Measurements from ENCODE around the gene SMTN.
"Not testable (repeated sequence)": the region's sequence is repeated elsewhere in the genome, so short reads cannot be mapped to it uniquely, and the experiment has no call there.

The SMTN gene

GRCh38 chr22:31080848-31081649 lies at the start of gene SMTN:
TSS of gene SMTN (plus strand) at chr22:31081318. CDS start at chr22:31083259, 1,941 bp downstream.
- DNase-seq (ENCODE audit: low read depth) = no peak

GRCh38 chr22:31036671-31037550 lies 44.2 kb upstream of the SMTN start:
- no peak for DNase-seq (ENCODE audit: low read depth)

- no peak for DNase-seq (ENCODE audit: low read depth)
These were observed 42.4 kb upstream of the SMTN start for GRCh38 chr22:31038686-31039085.

- DNase-seq (ENCODE audit: low read depth) = no peak
These were observed 41.7 kb upstream of the SMTN start for GRCh38 chr22:31039393-31039792.

- no peak for DNase-seq (ENCODE audit: low read depth)
These were observed 40.3 kb upstream of the SMTN start for GRCh38 chr22:31040542-31041398.

GRCh38 chr22:31044262-31044861 lies 36.8 kb upstream of the SMTN start:
- DNase-seq (ENCODE audit: low read depth) = no peak

- DNase-seq (ENCODE audit: low read depth) = no peak
These were observed 35.1 kb upstream of the SMTN start for GRCh38 chr22:31045900-31046538.

GRCh38 chr22:31046539-31047226 lies 34.4 kb upstream of the SMTN start:
- DNase-seq (ENCODE audit: low read depth) = peak; percentile 25

- no peak for DNase-seq (ENCODE audit: low read depth)
These were observed 32.5 kb upstream of the SMTN start for GRCh38 chr22:31048570-31048969.

GRCh38 chr22:31049815-31050420 lies 31.2 kb upstream of the SMTN start:
- no peak for DNase-seq (ENCODE audit: low read depth)

- no peak for DNase-seq (ENCODE audit: low read depth)
These were observed 25.9 kb upstream of the SMTN start for GRCh38 chr22:31055117-31055634.

- DNase-seq (ENCODE audit: low read depth) = no peak
These were observed 25.4 kb upstream of the SMTN start for GRCh38 chr22:31055635-31056159.

- no peak for DNase-seq (ENCODE audit: low read depth)
These were observed 24.0 kb upstream of the SMTN start for GRCh38 chr22:31056986-31057599.

- not testable (repeated sequence) for DNase-seq (ENCODE audit: low read depth)
These were observed 21.5 kb upstream of the SMTN start for GRCh38 chr22:31059663-31060062.

GRCh38 chr22:31062566-31063230 lies 18.4 kb upstream of the SMTN start:
- DNase-seq (ENCODE audit: low read depth) = no peak

GRCh38 chr22:31064369-31064768 lies 16.7 kb upstream of the SMTN start:
- no peak for DNase-seq (ENCODE audit: low read depth)

- DNase-seq (ENCODE audit: low read depth) = no peak
These were observed 12.1 kb upstream of the SMTN start for GRCh38 chr22:31068970-31069369.

- DNase-seq (ENCODE audit: low read depth) = not testable (repeated sequence)
These were observed 11.3 kb upstream of the SMTN start for GRCh38 chr22:31069691-31070314.
